HepG2 (cell line): ENCODE results near the gene WDR83.

Experiments used
- ESRRA ChIP-seq: sonication (generic); formaldehyde crosslinking; IDR thresholded peaks from 2 replicates; pipeline ENCODE4 v1.5.1; 2020; ENCODE audit warnings: mild to moderate bottlenecking, low read depth, missing genetic modification reagents
- JUNB ChIP-seq: sonication (generic); formaldehyde crosslinking; IDR thresholded peaks from 2 replicates; pipeline ENCODE4 v1.8.0; 2022; ENCODE audit warnings: missing genetic modification reagents, mild to moderate bottlenecking, borderline replicate concordance
- POLR2A ChIP-seq, 2 experiments: IDR thresholded peaks; 2 replicates each; pipeline ENCODE4 v1.6.1; 2011; ENCODE audit warnings: low read depth in 2 of 2, low read length in 2 of 2, mild to moderate bottlenecking in 1 of 2, moderate library complexity in 1 of 2; ENCODE audit not compliant: insufficient read depth in 1 of 2
- TBP ChIP-seq: sonication (generic); formaldehyde crosslinking; IDR thresholded peaks from 2 replicates; pipeline ENCODE4 v1.5.0; 2020; ENCODE audit warnings: missing genetic modification reagents
- TCF7L2 ChIP-seq: IDR thresholded peaks from 2 replicates; pipeline ENCODE4 v1.6.1; 2011; ENCODE audit warnings: mild to moderate bottlenecking, low read depth, low read length, moderate library complexity
- ZFP41 ChIP-seq: sonication (generic); formaldehyde crosslinking; IDR thresholded peaks from 2 replicates; pipeline ENCODE4 v1.4.0; 2020; ENCODE audit warnings: mild to moderate bottlenecking, missing genetic modification reagents, borderline replicate concordance
- ZFY ChIP-seq: sonication (generic); formaldehyde crosslinking; IDR thresholded peaks from 2 replicates; pipeline ENCODE4 v1.4.0; 2020; ENCODE audit warnings: missing genetic modification reagents
- ZNF224 ChIP-seq: sonication (generic); formaldehyde crosslinking; IDR thresholded peaks from 2 replicates; pipeline ENCODE4 v1.5.0; 2020; ENCODE audit warnings: mild to moderate bottlenecking, missing genetic modification reagents
- ZNF552 ChIP-seq: sonication (generic); formaldehyde crosslinking; IDR thresholded peaks from 2 replicates; pipeline ENCODE4 v1.9.0; 2022; ENCODE audit warnings: missing genetic modification reagents, mild to moderate bottlenecking, borderline replicate concordance
- TF ChIP-seq, protein P1 (sequence below): sonication (generic); formaldehyde crosslinking; IDR thresholded peaks from 2 replicates; pipeline ENCODE4 v1.5.0; 2020; ENCODE audit warnings: mild to moderate bottlenecking, missing genetic modification reagents, moderate library complexity
- TF ChIP-seq, protein P2 (sequence below): sonication (generic); formaldehyde crosslinking; IDR thresholded peaks from 2 replicates; pipeline ENCODE4 v1.4.0; 2020; ENCODE audit warnings: missing genetic modification reagents
- TF ChIP-seq, protein P3 (sequence below): sonication (generic); formaldehyde crosslinking; IDR thresholded peaks from 2 replicates; pipeline ENCODE4 v1.8.1; 2022; ENCODE audit warnings: mild to moderate bottlenecking, missing genetic modification reagents
- TF ChIP-seq, protein P4 (sequence below): sonication (generic); formaldehyde crosslinking; IDR thresholded peaks from 2 replicates; pipeline ENCODE4 v1.4.0; 2020; ENCODE audit warnings: missing genetic modification reagents, borderline replicate concordance
- TF ChIP-seq, protein P5 (sequence below): IDR thresholded peaks from 2 replicates; pipeline ENCODE4 v1.6.1; 2012; ENCODE audit warnings: low read length, improper control_type of control experiment

DNA sequence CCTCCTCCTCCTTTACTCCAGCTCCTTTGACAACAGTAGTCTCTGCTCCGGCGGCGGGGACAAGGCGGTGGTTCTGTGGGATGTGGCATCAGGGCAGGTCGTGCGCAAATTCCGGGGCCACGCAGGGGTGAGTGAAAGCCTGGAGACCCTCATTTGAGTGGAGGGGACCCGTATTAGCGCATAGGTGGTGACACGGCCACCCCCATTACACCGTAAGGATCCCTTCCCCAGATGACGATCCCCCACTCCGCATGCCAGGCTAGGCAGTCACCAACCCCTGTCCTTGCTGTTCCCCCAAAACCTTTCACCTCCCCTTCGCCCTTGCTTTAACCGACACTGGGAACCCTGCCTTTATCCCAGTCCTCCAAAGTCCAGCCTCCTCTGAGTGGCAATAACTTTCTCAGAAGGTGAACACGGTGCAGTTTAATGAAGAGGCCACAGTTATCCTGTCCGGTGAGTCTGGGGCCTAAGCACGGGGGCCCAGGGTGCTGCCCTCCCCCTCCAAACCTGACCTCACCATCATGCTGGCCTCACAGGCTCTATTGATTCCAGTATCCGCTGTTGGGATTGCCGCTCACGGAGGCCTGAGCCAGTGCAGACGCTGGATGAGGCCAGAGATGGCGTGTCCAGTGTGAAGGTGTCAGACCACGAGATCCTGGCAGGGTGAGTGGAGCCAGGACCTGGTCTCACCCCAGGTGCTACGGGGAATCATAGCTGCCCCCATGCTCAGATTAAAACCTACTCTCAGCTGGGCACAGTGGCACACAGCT is 3.7 kb downstream of the WDR83 start:
- TF ChIP-seq TBP (CRISPR knock-in tag): no peak
- TF ChIP-seq, protein P1, sequence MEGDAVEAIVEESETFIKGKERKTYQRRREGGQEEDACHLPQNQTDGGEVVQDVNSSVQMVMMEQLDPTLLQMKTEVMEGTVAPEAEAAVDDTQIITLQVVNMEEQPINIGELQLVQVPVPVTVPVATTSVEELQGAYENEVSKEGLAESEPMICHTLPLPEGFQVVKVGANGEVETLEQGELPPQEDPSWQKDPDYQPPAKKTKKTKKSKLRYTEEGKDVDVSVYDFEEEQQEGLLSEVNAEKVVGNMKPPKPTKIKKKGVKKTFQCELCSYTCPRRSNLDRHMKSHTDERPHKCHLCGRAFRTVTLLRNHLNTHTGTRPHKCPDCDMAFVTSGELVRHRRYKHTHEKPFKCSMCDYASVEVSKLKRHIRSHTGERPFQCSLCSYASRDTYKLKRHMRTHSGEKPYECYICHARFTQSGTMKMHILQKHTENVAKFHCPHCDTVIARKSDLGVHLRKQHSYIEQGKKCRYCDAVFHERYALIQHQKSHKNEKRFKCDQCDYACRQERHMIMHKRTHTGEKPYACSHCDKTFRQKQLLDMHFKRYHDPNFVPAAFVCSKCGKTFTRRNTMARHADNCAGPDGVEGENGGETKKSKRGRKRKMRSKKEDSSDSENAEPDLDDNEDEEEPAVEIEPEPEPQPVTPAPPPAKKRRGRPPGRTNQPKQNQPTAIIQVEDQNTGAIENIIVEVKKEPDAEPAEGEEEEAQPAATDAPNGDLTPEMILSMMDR: no peak
- TF ChIP-seq ZFY (CRISPR knock-in tag): no peak
- TF ChIP-seq, protein P2, sequence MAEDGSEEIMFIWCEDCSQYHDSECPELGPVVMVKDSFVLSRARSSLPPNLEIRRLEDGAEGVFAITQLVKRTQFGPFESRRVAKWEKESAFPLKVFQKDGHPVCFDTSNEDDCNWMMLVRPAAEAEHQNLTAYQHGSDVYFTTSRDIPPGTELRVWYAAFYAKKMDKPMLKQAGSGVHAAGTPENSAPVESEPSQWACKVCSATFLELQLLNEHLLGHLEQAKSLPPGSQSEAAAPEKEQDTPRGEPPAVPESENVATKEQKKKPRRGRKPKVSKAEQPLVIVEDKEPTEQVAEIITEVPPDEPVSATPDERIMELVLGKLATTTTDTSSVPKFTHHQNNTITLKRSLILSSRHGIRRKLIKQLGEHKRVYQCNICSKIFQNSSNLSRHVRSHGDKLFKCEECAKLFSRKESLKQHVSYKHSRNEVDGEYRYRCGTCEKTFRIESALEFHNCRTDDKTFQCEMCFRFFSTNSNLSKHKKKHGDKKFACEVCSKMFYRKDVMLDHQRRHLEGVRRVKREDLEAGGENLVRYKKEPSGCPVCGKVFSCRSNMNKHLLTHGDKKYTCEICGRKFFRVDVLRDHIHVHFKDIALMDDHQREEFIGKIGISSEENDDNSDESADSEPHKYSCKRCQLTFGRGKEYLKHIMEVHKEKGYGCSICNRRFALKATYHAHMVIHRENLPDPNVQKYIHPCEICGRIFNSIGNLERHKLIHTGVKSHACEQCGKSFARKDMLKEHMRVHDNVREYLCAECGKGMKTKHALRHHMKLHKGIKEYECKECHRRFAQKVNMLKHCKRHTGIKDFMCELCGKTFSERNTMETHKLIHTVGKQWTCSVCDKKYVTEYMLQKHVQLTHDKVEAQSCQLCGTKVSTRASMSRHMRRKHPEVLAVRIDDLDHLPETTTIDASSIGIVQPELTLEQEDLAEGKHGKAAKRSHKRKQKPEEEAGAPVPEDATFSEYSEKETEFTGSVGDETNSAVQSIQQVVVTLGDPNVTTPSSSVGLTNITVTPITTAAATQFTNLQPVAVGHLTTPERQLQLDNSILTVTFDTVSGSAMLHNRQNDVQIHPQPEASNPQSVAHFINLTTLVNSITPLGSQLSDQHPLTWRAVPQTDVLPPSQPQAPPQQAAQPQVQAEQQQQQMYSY: no peak
- TF ChIP-seq, protein P3, sequence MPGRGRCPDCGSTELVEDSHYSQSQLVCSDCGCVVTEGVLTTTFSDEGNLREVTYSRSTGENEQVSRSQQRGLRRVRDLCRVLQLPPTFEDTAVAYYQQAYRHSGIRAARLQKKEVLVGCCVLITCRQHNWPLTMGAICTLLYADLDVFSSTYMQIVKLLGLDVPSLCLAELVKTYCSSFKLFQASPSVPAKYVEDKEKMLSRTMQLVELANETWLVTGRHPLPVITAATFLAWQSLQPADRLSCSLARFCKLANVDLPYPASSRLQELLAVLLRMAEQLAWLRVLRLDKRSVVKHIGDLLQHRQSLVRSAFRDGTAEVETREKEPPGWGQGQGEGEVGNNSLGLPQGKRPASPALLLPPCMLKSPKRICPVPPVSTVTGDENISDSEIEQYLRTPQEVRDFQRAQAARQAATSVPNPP: no peak
- TF ChIP-seq ZFP41 (CRISPR knock-in tag): no peak
- no peak for TF ChIP-seq TCF7L2
- TF ChIP-seq ZNF224: no peak
- no peak for TF ChIP-seq ZNF552 (CRISPR knock-in tag)
- TF ChIP-seq JUNB (CRISPR knock-in tag): no peak
- TF ChIP-seq POLR2A (IDR thresholded peaks at IDR 0.05; ENCODE audit: insufficient read depth in 1 of 2, low read depth in 2 of 2, low read length in 2 of 2): no peak; a peak in 1 of 4 replicates
- TF ChIP-seq ESRRA (CRISPR knock-in tag): 0 out of 2 replicates have a peak, but pooled peaks have one; percentile 14
- TF ChIP-seq, protein P4, sequence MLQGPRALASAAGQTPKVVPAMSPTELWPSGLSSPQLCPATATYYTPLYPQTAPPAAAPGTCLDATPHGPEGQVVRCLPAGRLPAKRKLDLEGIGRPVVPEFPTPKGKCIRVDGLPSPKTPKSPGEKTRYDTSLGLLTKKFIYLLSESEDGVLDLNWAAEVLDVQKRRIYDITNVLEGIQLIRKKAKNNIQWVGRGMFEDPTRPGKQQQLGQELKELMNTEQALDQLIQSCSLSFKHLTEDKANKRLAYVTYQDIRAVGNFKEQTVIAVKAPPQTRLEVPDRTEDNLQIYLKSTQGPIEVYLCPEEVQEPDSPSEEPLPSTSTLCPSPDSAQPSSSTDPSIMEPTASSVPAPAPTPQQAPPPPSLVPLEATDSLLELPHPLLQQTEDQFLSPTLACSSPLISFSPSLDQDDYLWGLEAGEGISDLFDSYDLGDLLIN: no peak
- TF ChIP-seq, protein P5, sequence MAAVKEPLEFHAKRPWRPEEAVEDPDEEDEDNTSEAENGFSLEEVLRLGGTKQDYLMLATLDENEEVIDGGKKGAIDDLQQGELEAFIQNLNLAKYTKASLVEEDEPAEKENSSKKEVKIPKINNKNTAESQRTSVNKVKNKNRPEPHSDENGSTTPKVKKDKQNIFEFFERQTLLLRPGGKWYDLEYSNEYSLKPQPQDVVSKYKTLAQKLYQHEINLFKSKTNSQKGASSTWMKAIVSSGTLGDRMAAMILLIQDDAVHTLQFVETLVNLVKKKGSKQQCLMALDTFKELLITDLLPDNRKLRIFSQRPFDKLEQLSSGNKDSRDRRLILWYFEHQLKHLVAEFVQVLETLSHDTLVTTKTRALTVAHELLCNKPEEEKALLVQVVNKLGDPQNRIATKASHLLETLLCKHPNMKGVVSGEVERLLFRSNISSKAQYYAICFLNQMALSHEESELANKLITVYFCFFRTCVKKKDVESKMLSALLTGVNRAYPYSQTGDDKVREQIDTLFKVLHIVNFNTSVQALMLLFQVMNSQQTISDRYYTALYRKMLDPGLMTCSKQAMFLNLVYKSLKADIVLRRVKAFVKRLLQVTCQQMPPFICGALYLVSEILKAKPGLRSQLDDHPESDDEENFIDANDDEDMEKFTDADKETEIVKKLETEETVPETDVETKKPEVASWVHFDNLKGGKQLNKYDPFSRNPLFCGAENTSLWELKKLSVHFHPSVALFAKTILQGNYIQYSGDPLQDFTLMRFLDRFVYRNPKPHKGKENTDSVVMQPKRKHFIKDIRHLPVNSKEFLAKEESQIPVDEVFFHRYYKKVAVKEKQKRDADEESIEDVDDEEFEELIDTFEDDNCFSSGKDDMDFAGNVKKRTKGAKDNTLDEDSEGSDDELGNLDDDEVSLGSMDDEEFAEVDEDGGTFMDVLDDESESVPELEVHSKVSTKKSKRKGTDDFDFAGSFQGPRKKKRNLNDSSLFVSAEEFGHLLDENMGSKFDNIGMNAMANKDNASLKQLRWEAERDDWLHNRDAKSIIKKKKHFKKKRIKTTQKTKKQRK: no peak
